Cardiac muscle cell (in vitro differentiated cells and primary cell): Measurements from ENCODE around the gene PROCR. TPM values are rescaled to one million over a fixed set of nuclear protein-coding genes. Genes with fewer than 3 reads are reported as not detected.
A peak's percentile ranks its signal among the peaks of the same experiment; 100 is the strongest.
"Not testable (repeated sequence)": the region's sequence is repeated elsewhere in the genome, so short reads cannot be mapped to it uniquely, and the experiment has no call there.

Source experiments
- DNase-seq, 2 donors: peaks; one replicate each; pipeline versions ENCODE4 v3.0.0 to v3.0.0-alpha.2; 2010 to 2017; ENCODE audit warnings: low read depth in 1 of 2, low spot score in 1 of 2
- H3K27ac ChIP-seq: fragments of 200-600 bp; sonication (generic); 2 replicates; pipeline ENCODE4 v1.5.1; 2016
- H3K27me3 ChIP-seq: fragments of 200-600 bp; sonication (generic); 2 replicates; pipeline ENCODE4 v1.6.0; 2016; ENCODE audit warnings: control low read depth
- H3K36me3 ChIP-seq: fragments of 200-600 bp; sonication (generic); 2 replicates; pipeline ENCODE4 v1.5.1; 2016; ENCODE audit warnings: control low read depth
- H3K4me1 ChIP-seq: fragments of 200-600 bp; sonication (generic); 2 replicates; pipeline ENCODE4 v1.8.1; 2017; ENCODE audit warnings: low read depth, mild to moderate bottlenecking, mixed run types
- H3K4me3 ChIP-seq: fragments of 200-600 bp; sonication (generic); 2 replicates; pipeline ENCODE4 v1.5.1; 2016; ENCODE audit warnings: mild to moderate bottlenecking
- H3K9me3 ChIP-seq: fragments of 200-600 bp; sonication (generic); 2 replicates; pipeline ENCODE4 v1.5.1; 2017; ENCODE audit warnings: low read depth, mild to moderate bottlenecking, control low read depth
- polyA plus RNA-seq: library from polyadenylated mRNA; unstranded; fragments of >200 nt; fragmentation: Nextera tagmentation; extraction: Ambion mirVana; gene quantifications from 2 replicates; pipeline ENCODE4 v1.2.1, GENCODE V29; 2016
- total RNA-seq: library from RNA; depleted of rRNA; stranded (reverse); fragments of >200 nt; gene quantifications from 2 replicates; pipeline ENCODE4 v1.2.3, GENCODE V29; 2016
- TF ChIP-seq, protein P1 (sequence below): IDR thresholded peaks from 2 replicates; pipeline ENCODE4 v1.5.1; 2012; ENCODE audit warnings: low read depth, mild to moderate bottlenecking, low read length

The PROCR gene
- total and polyA plus RNA-seq, 2 experiments from 2014 or later = 11.6 to 13.7 TPM

DNA sequence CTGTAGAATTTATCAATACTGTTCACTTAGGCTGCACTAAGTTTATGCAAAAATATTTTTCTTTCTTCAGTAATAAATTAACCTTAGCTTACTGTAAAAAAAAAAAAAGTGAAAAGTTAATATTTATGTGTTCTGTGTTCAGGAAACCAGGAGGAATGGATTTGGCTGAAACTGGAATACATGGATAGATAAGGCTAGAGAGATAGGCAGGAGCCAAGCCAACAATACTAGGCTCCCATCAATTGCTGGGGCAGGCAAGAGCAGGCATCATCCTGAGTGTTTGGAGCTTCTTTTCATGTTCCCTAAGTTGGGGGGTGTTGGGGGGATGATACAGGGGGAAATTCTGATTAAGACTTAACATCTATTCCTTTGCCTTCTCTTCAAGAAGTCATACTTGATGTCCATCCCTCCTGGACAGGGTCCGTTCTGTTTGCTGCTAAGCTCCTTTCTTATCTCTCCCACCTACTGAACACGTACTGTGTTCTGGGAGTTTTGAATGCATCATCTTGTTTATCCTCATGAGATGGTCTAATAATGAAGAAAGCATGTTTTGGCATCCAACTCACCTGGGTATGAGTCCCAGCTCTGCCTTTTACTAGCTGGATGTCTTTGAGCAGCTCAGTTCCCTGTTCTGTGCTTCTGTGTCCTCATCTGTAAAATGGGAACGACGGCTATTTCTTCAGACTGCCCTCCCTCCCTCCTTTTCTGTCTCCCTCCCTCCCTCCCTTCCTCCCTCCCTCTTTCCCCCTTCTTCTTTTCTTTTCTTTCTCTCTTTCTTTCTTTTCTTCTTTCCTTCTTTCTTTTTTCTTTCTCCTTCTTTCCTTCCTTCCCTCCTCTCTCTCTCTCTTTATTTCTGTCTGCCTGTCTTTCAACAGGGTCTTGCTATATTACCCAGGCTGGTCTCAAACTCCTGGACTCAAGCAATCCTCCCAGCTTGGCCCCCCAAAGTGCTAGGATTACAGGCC is 6.4 kb upstream of the PROCR start:
- no peaks in the 10 kb centered on the region for H3K4me1 ChIP-seq
- no peak overlapping the region for H3K27ac ChIP-seq
- no peak overlapping the region for H3K4me3 ChIP-seq
- H3K27me3 ChIP-seq = no peaks in the 10 kb centered on the region
- H3K9me3 ChIP-seq = no peaks in the 10 kb centered on the region
- TF ChIP-seq, protein P1, sequence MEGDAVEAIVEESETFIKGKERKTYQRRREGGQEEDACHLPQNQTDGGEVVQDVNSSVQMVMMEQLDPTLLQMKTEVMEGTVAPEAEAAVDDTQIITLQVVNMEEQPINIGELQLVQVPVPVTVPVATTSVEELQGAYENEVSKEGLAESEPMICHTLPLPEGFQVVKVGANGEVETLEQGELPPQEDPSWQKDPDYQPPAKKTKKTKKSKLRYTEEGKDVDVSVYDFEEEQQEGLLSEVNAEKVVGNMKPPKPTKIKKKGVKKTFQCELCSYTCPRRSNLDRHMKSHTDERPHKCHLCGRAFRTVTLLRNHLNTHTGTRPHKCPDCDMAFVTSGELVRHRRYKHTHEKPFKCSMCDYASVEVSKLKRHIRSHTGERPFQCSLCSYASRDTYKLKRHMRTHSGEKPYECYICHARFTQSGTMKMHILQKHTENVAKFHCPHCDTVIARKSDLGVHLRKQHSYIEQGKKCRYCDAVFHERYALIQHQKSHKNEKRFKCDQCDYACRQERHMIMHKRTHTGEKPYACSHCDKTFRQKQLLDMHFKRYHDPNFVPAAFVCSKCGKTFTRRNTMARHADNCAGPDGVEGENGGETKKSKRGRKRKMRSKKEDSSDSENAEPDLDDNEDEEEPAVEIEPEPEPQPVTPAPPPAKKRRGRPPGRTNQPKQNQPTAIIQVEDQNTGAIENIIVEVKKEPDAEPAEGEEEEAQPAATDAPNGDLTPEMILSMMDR = no peak
- DNase-seq = peak in 1 of 2 donors; percentile 22
- H3K36me3 ChIP-seq = no peaks in the 10 kb centered on the region

DNA sequence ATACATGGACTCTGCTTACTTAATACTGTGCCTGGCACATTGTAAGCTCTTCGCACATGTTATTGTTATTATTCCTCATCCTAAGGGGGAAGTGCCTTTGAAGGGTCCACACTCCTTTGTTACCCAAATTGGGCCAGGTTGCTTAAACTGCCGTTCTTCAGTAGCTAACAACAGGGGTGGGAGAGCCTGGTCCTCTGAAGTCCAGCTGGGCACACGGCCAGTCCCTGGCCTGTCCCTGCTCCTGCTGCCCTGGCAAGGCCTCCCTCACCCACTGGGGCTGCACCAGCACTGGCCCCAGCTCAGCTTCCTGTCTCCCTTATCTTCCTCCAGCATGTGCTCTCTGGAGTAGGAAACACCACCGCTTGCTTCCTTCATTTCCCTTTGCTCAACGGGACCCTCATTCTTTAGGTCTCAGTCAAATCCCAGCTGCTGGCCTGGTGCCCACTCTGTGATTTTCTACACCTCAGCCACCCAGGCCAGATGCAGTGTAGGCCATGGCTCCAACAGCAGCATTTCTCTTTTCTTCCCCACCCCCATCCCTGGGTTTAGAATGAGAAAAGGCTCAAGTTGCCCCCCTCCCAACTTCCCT is 5.5 kb upstream of the PROCR start:
- peak in 1 of 2 donors; percentile 71 for DNase-seq
- no peak overlapping the region for H3K4me3 ChIP-seq
- H3K27me3 ChIP-seq = no peaks in the 10 kb centered on the region
- H3K27ac ChIP-seq = no peak overlapping the region
- no peaks in the 10 kb centered on the region for H3K36me3 ChIP-seq
- H3K9me3 ChIP-seq = no peaks in the 10 kb centered on the region
- TF ChIP-seq, protein P1 = no peak
- H3K4me1 ChIP-seq = no peaks in the 10 kb centered on the region

DNA sequence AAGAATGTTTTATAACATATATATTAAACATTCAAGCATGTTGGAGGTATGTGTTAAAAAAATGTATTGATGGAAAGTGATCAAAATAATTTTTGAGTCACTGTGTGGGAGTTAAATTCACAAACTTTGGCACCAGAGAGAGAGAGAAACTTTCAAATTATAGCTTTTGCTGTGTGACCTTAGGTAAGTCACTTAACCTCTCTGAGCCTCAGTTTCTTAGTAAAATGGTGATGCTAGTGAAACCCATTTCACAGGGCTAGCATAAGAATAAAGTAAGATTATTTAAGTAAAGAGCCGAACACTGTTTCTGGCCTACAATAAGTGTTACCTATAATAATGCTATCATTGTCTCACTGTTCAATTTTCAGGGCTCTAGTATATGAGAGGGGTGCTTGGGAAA is 4.1 kb upstream of the PROCR start:
- no peak overlapping the region for H3K27ac ChIP-seq
- no peak for DNase-seq
- H3K27me3 ChIP-seq = no peaks in the 10 kb centered on the region
- no peaks in the 10 kb centered on the region for H3K9me3 ChIP-seq
- TF ChIP-seq, protein P1 = no peak
- peaks cover 5% of the 10 kb centered on the region for H3K4me1 ChIP-seq
- no peaks in the 10 kb centered on the region for H3K36me3 ChIP-seq
- no peak overlapping the region for H3K4me3 ChIP-seq

DNA sequence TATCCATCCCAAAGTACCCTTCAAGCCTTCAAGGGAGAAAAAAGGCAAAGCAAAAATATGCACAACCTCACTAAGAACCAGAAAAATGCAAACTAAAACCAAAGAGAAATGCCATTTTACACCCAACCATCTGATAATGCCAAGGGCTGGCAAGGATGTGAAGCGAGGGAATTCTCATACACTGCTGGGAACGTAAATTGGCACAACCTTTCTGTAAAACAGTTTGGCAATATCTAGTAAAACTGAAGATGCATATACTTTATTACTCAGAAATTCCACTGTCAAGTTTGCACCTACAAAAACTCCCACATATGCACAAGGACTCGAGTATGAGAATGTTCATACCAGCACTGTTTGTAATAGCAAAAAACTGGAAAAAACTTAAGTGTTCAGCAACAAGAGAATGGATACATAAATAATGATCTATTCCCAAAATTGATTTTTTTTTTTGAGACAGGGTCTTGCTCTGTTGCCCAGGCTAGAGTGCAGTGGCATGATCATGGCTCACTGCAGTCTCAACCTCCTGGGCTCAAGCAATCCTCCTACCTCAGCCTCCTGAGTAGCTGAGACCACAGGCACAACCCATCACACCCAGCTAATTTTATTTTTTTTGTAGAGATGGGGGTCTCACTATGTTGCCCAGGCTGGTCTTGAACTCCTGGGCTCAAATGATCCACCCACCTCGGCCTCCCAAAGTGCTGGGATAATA is 3.0 kb upstream of the PROCR start:
- not testable (repeated sequence) for H3K4me1 ChIP-seq, H3K36me3 ChIP-seq, H3K9me3 ChIP-seq, DNase-seq, H3K27me3 ChIP-seq, H3K27ac ChIP-seq, H3K4me3 ChIP-seq

DNA sequence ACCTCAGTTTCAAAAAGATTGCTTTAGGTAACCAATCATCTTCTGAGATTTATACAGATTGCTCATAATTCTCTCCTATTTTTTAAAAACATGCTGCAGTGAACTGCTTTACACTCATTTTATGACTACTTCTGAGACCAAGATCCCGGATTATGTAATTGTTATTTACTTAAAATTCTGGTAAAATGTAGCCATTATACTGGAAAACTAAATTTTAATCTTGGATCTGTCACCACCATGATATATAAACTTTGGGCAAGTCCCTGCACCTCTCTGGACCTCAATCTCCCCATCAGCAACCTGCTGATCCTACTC is 477 bp upstream of the PROCR start:
- peaks cover 5% of the 10 kb centered on the region for H3K4me1 ChIP-seq
- H3K9me3 ChIP-seq = no peaks in the 10 kb centered on the region
- no peaks in the 10 kb centered on the region for H3K27me3 ChIP-seq
- TF ChIP-seq, protein P1 = no peak
- H3K4me3 ChIP-seq = no peak overlapping the region
- no peaks in the 10 kb centered on the region for H3K36me3 ChIP-seq
- no peak for DNase-seq
- no peak overlapping the region for H3K27ac ChIP-seq
